CD4-positive, alpha-beta T cell treated with Interleukin-10 for 1 hour (primary cell): ENCODE data around the gene IGSF9B.

Experiments
- DNase-seq: peaks from one replicate; pipeline ENCODE4 v3.0.0-alpha.2; 2020

IGSF9B gene

GRCh38 chr11:133897331-133897650, 59.5 kb downstream of the IGSF9B start:
- DNase-seq, result no peak

GRCh38 chr11:133896642-133897330, 60.0 kb downstream of the IGSF9B start:
- DNase-seq, result no peak

GRCh38 chr11:133896028-133896427, 60.7 kb downstream of the IGSF9B start:
- no peak for DNase-seq

DNA sequence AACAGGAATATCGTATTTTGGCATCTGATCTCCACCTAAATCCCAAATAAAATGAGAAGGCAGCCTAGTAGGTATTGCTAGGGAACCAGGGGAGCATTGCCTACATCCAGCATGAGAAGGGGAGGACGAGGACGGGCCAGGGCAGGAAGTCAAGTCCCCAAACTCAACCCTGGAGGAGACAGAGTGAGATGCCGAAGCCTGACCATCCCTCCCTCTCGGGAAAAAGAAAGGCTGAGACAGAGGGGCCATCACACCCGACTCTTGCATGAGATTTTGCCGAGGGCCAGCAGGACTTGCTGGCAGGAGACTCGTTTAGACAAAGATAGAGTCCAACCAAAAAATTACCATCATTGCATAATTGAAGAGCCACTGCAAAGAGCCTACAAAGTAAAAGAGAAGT, 61.2 kb downstream of the IGSF9B start:
- no peak for DNase-seq

- no peak for DNase-seq
Observed at GRCh38 chr11:133895061-133895479, 61.7 kb downstream of the IGSF9B start.

- no peak for DNase-seq
Observed at GRCh38 chr11:133893381-133893780, 63.4 kb downstream of the IGSF9B start.

GRCh38 chr11:133892584-133893380, 64.0 kb downstream of the IGSF9B start:
- no peak for DNase-seq

- DNase-seq, result no peak
Observed at GRCh38 chr11:133892126-133892525, 64.6 kb downstream of the IGSF9B start.

DNA sequence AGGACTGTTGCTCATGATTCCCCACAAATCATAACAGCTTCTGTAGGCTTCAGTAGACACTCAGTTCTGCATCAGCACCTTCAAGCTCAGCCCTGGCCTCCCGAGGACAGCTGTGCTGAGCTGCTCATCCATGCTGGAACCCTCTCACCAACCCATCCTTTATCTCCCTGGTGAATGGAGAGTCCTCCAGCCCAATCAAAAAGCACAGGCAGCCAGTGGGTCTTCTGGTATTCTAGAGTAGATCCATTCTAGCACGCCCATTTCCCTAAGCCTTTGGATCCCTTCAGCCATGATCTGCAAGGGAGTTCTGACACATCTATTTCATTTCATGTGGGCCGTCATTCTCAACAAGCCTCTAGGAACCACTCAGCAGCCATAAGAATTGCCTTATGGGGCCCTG, 66.9 kb downstream of the IGSF9B start:
- DNase-seq, result no peak

DNA sequence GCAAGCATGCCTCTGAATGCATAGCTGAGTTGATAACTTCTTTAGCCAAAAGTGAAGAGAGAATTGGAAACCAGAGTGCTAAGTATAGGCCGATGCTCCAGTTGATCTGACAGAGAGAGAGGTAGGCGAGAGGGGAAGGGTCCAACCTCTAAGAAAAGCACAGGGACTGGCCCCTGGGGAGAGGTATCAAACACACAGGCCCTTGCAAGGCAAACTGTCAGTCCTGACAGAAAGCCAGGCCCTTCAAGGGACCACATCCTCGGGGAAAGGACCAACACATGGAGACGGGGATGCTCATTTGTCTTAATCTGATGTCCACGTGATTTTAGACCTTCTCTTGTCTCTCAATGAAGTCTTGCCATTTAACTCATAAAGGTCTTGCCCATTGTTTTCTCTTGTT, 67.6 kb downstream of the IGSF9B start:
- no peak for DNase-seq

GRCh38 chr11:133887692-133888332, 69.0 kb downstream of the IGSF9B start:
- DNase-seq, result no peak

GRCh38 chr11:133886029-133886428, 70.7 kb downstream of the IGSF9B start:
- DNase-seq, result no peak

DNA sequence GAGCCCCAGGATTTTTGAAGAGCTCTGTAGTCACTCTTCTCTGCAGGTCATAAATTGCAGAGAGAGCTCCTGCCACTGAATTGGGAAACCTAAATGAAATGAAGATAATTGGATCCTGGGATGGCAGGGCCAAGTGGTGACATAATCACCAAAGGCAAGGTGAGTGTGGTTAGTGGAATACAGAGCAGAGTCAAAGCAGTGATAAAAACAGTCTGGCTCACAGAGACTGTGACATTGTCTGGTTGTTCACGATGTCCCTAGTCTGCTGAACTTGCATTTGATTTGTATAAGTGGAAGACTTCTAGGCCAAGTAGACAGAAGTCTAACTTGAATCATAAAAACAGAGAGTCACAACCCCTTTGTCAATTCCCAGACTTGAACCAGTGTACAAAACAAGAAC, 84.6 kb downstream of the IGSF9B start:
- no peak for DNase-seq

GRCh38 chr11:133867456-133867855, 89.3 kb downstream of the IGSF9B start:
- DNase-seq, result no peak

- no peak for DNase-seq
Observed at GRCh38 chr11:133865466-133865865, 91.3 kb downstream of the IGSF9B start.

GRCh38 chr11:133864756-133865155, 92.0 kb downstream of the IGSF9B start:
- DNase-seq, result no peak

- no peak for DNase-seq
Observed at GRCh38 chr11:133860151-133860550, 96.6 kb downstream of the IGSF9B start.
